Measurements from ENCODE around the gene TBC1D23.

GRCh38 chr3:100352296-100353231 lies 91.8 kb downstream of the TBC1D23 start:
- no peak for TF ChIP-seq JUND (IDR thresholded peaks at IDR 0.05; ENCODE audit: borderline replicate concordance, low read depth, low read length)
- TF ChIP-seq JUND (tag; IDR thresholded peaks at IDR 0.05; ENCODE audit: borderline replicate concordance, low read depth, low read length) = no peak
- no peak for TF ChIP-seq ESRRB (CRISPR knock-in tag; IDR thresholded peaks at IDR 0.05; ENCODE audit: borderline replicate concordance)
- TF ChIP-seq TAF1 (IDR thresholded peaks at IDR 0.05; ENCODE audit: control insufficient read depth, extremely low read depth, insufficient read depth, low read length, severe bottlenecking) = no peak
- TF ChIP-seq GATA2 (CRISPR knock-in tag; IDR thresholded peaks at IDR 0.05) = no peak
- TF ChIP-seq, protein P1, sequence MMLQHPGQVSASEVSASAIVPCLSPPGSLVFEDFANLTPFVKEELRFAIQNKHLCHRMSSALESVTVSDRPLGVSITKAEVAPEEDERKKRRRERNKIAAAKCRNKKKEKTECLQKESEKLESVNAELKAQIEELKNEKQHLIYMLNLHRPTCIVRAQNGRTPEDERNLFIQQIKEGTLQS (IDR thresholded peaks at IDR 0.05) = no peak
- TF ChIP-seq, protein P1 (CRISPR knock-in tag; conservative IDR thresholded peaks at IDR 0.05) = no peak
- TF ChIP-seq MTF1 (CRISPR knock-in tag; IDR thresholded peaks at IDR 0.05; ENCODE audit: borderline replicate concordance) = no peak
- TF ChIP-seq POLR2B (IDR thresholded peaks at IDR 0.05; ENCODE audit: low read depth, partially characterized antibody) = no peak
- no peak for TF ChIP-seq CTCF (IDR thresholded peaks at IDR 0.05 in 2 of 3, conservative IDR thresholded peaks at IDR 0.05 in 1 of 3; ENCODE audit: insufficient read depth in 2 of 3, low read depth in 1 of 3, low read length in 3 of 3)
- no peak for TF ChIP-seq NR1H2 (CRISPR knock-in tag; IDR thresholded peaks at IDR 0.05)

Measured in K562 (cell line).